ENCODE measurements around the gene PPP1R9A. TPM values are rescaled to one million over a fixed set of nuclear protein-coding genes. Genes with fewer than 3 reads are reported as not detected.
A peak's percentile ranks its signal among the peaks of the same experiment; 100 is the strongest.

Gene PPP1R9A
- total RNA-seq, 1 experiment from 2014 or later, result 0.52 TPM

GRCh38 chr7:95201727-95202126 lies 294.3 kb downstream of the PPP1R9A start:
- DNase-seq (ENCODE audit: low spot score), result no peak

- no peak for DNase-seq (ENCODE audit: low spot score)
Measured at GRCh38 chr7:95204618-95205017, 297.2 kb downstream of the PPP1R9A start.

GRCh38 chr7:95205665-95206225 lies 298.4 kb downstream of the PPP1R9A start:
- peak; percentile 24 for DNase-seq (ENCODE audit: low spot score)

- DNase-seq (ENCODE audit: low spot score), result no peak
Measured at GRCh38 chr7:95209276-95209675, 301.9 kb downstream of the PPP1R9A start.

GRCh38 chr7:95209788-95210187 lies 302.4 kb downstream of the PPP1R9A start:
- no peak for DNase-seq (ENCODE audit: low spot score)

GRCh38 chr7:95213148-95213547 lies 305.8 kb downstream of the PPP1R9A start:
- DNase-seq (ENCODE audit: low spot score), result no peak

- no peak for DNase-seq (ENCODE audit: low spot score)
Measured at GRCh38 chr7:95213809-95214492, 306.6 kb downstream of the PPP1R9A start.

- no peak for DNase-seq (ENCODE audit: low spot score)
Measured at GRCh38 chr7:95219721-95220120, 312.3 kb downstream of the PPP1R9A start.

GRCh38 chr7:95220328-95220727 lies 312.9 kb downstream of the PPP1R9A start:
- no peak for DNase-seq (ENCODE audit: low spot score)

GRCh38 chr7:95225301-95225700 lies 317.9 kb downstream of the PPP1R9A start:
- DNase-seq (ENCODE audit: low spot score), result no peak

GRCh38 chr7:95229301-95229700 lies 321.9 kb downstream of the PPP1R9A start:
- DNase-seq (ENCODE audit: low spot score), result peak; percentile 22

- DNase-seq (ENCODE audit: low spot score), result no peak
Measured at GRCh38 chr7:95238252-95238943, 331.0 kb downstream of the PPP1R9A start.

GRCh38 chr7:95240921-95241320 lies 333.5 kb downstream of the PPP1R9A start:
- DNase-seq (ENCODE audit: low spot score), result no peak

- DNase-seq (ENCODE audit: low spot score), result no peak
Measured at GRCh38 chr7:95242266-95242665, 334.9 kb downstream of the PPP1R9A start.

GRCh38 chr7:95244616-95245015 lies 337.2 kb downstream of the PPP1R9A start:
- DNase-seq (ENCODE audit: low spot score), result no peak

GRCh38 chr7:95245828-95246500 lies 338.6 kb downstream of the PPP1R9A start:
- no peak for DNase-seq (ENCODE audit: low spot score)

- peak; percentile 77 for DNase-seq (ENCODE audit: low spot score)
Measured at GRCh38 chr7:95246831-95247370, 339.5 kb downstream of the PPP1R9A start.

GRCh38 chr7:95250571-95250970 lies 343.2 kb downstream of the PPP1R9A start:
- no peak for DNase-seq (ENCODE audit: low spot score)

- DNase-seq (ENCODE audit: low spot score), result no peak
Measured at GRCh38 chr7:95251966-95252365, 344.6 kb downstream of the PPP1R9A start.

- DNase-seq (ENCODE audit: low spot score), result no peak
Measured at GRCh38 chr7:95253986-95254385, 346.6 kb downstream of the PPP1R9A start.

GRCh38 chr7:95255691-95256090 lies 348.3 kb downstream of the PPP1R9A start:
- DNase-seq (ENCODE audit: low spot score), result no peak

GRCh38 chr7:95261895-95262415 lies 354.6 kb downstream of the PPP1R9A start:
- DNase-seq (ENCODE audit: low spot score), result no peak

All from H4 (cell line).